Iris pigment epithelial cell (primary cell): Measurements from ENCODE around the gene ANK2.

Experiments used
- DNase-seq: peaks from one replicate; pipeline ENCODE4 v3.0.0-alpha.2; 2011; ENCODE audit warnings: low read depth

The ANK2 gene

GRCh38 chr4:113289766-113290165 lies 240.3 kb downstream of the ANK2 start:
- DNase-seq = peak; percentile 61

- no peak for DNase-seq
Measured at GRCh38 chr4:113290666-113291065, 241.2 kb downstream of the ANK2 start.

GRCh38 chr4:113292371-113293042 lies 243.1 kb downstream of the ANK2 start:
- DNase-seq = no peak

- peak; percentile 24 for DNase-seq
Measured at GRCh38 chr4:113293043-113293560, 243.6 kb downstream of the ANK2 start.

GRCh38 chr4:113293674-113294073 lies 244.2 kb downstream of the ANK2 start:
- DNase-seq = no peak

GRCh38 chr4:113294908-113295307 lies 245.5 kb downstream of the ANK2 start:
- no peak for DNase-seq

- DNase-seq = peak; percentile 86
Measured at GRCh38 chr4:113300471-113300928, 251.0 kb downstream of the ANK2 start.

- no peak for DNase-seq
Measured at GRCh38 chr4:113302051-113302450, 252.6 kb downstream of the ANK2 start.

- no peak for DNase-seq
Measured at GRCh38 chr4:113303315-113303714, 253.9 kb downstream of the ANK2 start.

- no peak for DNase-seq
Measured at GRCh38 chr4:113311047-113311446, 261.6 kb downstream of the ANK2 start.

- no peak for DNase-seq
Measured at GRCh38 chr4:113312529-113312928, 263.1 kb downstream of the ANK2 start.

GRCh38 chr4:113314426-113314825 lies 265.0 kb downstream of the ANK2 start:
- DNase-seq = no peak

GRCh38 chr4:113316879-113317278 lies 267.4 kb downstream of the ANK2 start:
- DNase-seq = no peak

GRCh38 chr4:113317523-113317922 lies 268.1 kb downstream of the ANK2 start:
- no peak for DNase-seq

- DNase-seq = no peak
Measured at GRCh38 chr4:113322736-113323135, 273.3 kb downstream of the ANK2 start.

- no peak for DNase-seq
Measured at GRCh38 chr4:113325876-113326615, 276.6 kb downstream of the ANK2 start.

- DNase-seq = no peak
Measured at GRCh38 chr4:113327494-113327893, 278.0 kb downstream of the ANK2 start.

GRCh38 chr4:113328514-113328913 lies 279.1 kb downstream of the ANK2 start:
- DNase-seq = peak; percentile 2

GRCh38 chr4:113330200-113330599 lies 280.7 kb downstream of the ANK2 start:
- no peak for DNase-seq

- DNase-seq = no peak
Measured at GRCh38 chr4:113331811-113332210, 282.4 kb downstream of the ANK2 start.

- no peak for DNase-seq
Measured at GRCh38 chr4:113332701-113333100, 283.2 kb downstream of the ANK2 start.

GRCh38 chr4:113335746-113336145 lies 286.3 kb downstream of the ANK2 start:
- no peak for DNase-seq

GRCh38 chr4:113336556-113336955 lies 287.1 kb downstream of the ANK2 start:
- DNase-seq = no peak
